Kasumi-1 (cell line): ENCODE results near the gene PLEK2.
"Not testable (repeated sequence)": the region's sequence is repeated elsewhere in the genome, so short reads cannot be mapped to it uniquely, and the experiment has no call there.

Experiments
- DNase-seq, 2 experiments: peaks; one replicate each; lab custom pipeline; 2025; lab: John Stamatoyannopoulos, UW

PLEK2 gene

GRCh38 chr14:67358924-67359774 lies 52.8 kb downstream of the PLEK2 start:
- no peak for DNase-seq

- DNase-seq, result no peak
Observed at GRCh38 chr14:67357969-67358354, 54.0 kb downstream of the PLEK2 start.

- DNase-seq, result no peak
Observed at GRCh38 chr14:67357186-67357968, 54.6 kb downstream of the PLEK2 start.

- no peak for DNase-seq
Observed at GRCh38 chr14:67352055-67352454, 59.9 kb downstream of the PLEK2 start.

- no peak for DNase-seq
Observed at GRCh38 chr14:67345583-67345982, 66.4 kb downstream of the PLEK2 start.

- DNase-seq, result no peak
Observed at GRCh38 chr14:67343601-67344230, 68.2 kb downstream of the PLEK2 start.

GRCh38 chr14:67341231-67341630 lies 70.7 kb downstream of the PLEK2 start:
- DNase-seq, result not testable (repeated sequence)
